Measurements from ENCODE around the gene WDR70. TPM values are rescaled to one million over a fixed set of nuclear protein-coding genes. Genes with fewer than 3 reads are reported as not detected.

The WDR70 gene
- total and polyA plus RNA-seq, 2 donors (not counting 3 experiments of a cell fraction or from before 2014, with no cell fraction given) = 6.7 to 37.3 TPM

- Histone ChIP-seq H3K79me2 (ENCODE audit: control insufficient read depth, insufficient read depth, low read length) (no peaks in the 10 kb centered on the region), H4K20me1 (replicated peaks; ENCODE audit: control insufficient read depth, extremely low read depth, insufficient read depth, low read length) (no peaks in the 10 kb centered on the region), H3K27me3 (ENCODE audit: control insufficient read depth in 2 of 2, insufficient read depth in 2 of 2, low read length in 2 of 2) (no peaks in the 10 kb centered on the region), H3K36me3 (ENCODE audit: control insufficient read depth in 2 of 2, extremely low read depth in 1 of 2, insufficient read depth in 2 of 2, low read length in 2 of 2) (no peaks in the 10 kb centered on the region), H3K4me1 (ENCODE audit: control insufficient read depth, extremely low read depth, insufficient read depth, low read length) (peaks cover 40% of the 10 kb centered on the region), H2AFZ (ENCODE audit: low read depth, low read length) (no peak overlapping the region), H3K4me2 (ENCODE audit: insufficient read depth, low read length) (peak overlapping the region; percentile 78), H3K27ac (ENCODE audit: insufficient read depth, low read depth, low read length) (peak overlapping the region; percentile 82), H3K4me3 (replicated peaks in 1 of 3; ENCODE audit: insufficient read depth in 1 of 3, low read depth in 1 of 3, low read length in 3 of 3) (no peak overlapping the region), H3K9me1 (replicated peaks; ENCODE audit: control insufficient read depth, extremely low read depth, insufficient read depth, low read length) (no peaks in the 10 kb centered on the region), H3K9me3 (replicated peaks; ENCODE audit: control insufficient read depth, insufficient read depth, low read length) (no peaks in the 10 kb centered on the region), H3K9ac (replicated peaks; ENCODE audit: extremely low read depth, insufficient read depth, low read length) (no peak overlapping the region)
- no peak for FAIRE-seq
- DNase-seq (ENCODE audit: low read depth, low spot score) = peak; percentile 14
- dilution Hi-C loops (cut with MboI; ENCODE audit: extremely low pct_ligation_motif_present, low sequenced_read_pairs) (no loop called here), intact Hi-C loops (cut with micrococcal nuclease) (no loop called here)
- ChIA-PET CTCF (interaction anchor here (0.7 to 6.6 kb wide), 11 partner anchors 9 to 310 kb away, joined by 3 to 59 read pairs (median 4); no protein-coding TSS in a partner anchor), POLR2A (no interaction called here)
- TF ChIP-seq JUN (IDR thresholded peaks at IDR 0.05; ENCODE audit: borderline replicate concordance, insufficient read depth, insufficient read length, low read depth) (no peak), EZH2 (IDR thresholded peaks at IDR 0.05; ENCODE audit: borderline replicate concordance, low read depth, low read length, severe bottlenecking) (no peak), MYC (IDR thresholded peaks at IDR 0.05; ENCODE audit: low read depth, low read length) (no peak), FOS (IDR thresholded peaks at IDR 0.05; ENCODE audit: borderline replicate concordance, insufficient read depth, low read length) (peak; percentile 82), POLR2A (IDR thresholded peaks at IDR 0.05; ENCODE audit: low read depth, low read length) (no peak)
- TF ChIP-seq, protein P1, sequence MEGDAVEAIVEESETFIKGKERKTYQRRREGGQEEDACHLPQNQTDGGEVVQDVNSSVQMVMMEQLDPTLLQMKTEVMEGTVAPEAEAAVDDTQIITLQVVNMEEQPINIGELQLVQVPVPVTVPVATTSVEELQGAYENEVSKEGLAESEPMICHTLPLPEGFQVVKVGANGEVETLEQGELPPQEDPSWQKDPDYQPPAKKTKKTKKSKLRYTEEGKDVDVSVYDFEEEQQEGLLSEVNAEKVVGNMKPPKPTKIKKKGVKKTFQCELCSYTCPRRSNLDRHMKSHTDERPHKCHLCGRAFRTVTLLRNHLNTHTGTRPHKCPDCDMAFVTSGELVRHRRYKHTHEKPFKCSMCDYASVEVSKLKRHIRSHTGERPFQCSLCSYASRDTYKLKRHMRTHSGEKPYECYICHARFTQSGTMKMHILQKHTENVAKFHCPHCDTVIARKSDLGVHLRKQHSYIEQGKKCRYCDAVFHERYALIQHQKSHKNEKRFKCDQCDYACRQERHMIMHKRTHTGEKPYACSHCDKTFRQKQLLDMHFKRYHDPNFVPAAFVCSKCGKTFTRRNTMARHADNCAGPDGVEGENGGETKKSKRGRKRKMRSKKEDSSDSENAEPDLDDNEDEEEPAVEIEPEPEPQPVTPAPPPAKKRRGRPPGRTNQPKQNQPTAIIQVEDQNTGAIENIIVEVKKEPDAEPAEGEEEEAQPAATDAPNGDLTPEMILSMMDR (IDR thresholded peaks at IDR 0.05; ENCODE audit: extremely low read depth in 1 of 2, insufficient read depth in 1 of 2, low read depth in 1 of 2, low read length in 2 of 2) = no peak
- TF ChIP-seq, protein P2, sequence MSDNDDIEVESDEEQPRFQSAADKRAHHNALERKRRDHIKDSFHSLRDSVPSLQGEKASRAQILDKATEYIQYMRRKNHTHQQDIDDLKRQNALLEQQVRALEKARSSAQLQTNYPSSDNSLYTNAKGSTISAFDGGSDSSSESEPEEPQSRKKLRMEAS (IDR thresholded peaks at IDR 0.05; ENCODE audit: insufficient read depth, insufficient read length) = no peak
- no TSS peak for BruUV-seq (replicated peaks)
Measured at GRCh38 chr5:37722236-37723161, 343.4 kb downstream of the WDR70 start.
